Peyer's patch (tissue), 4 donors: ENCODE results near the gene PTN.

Source experiments
- POLR2A ChIP-seq, 2 donors: fragments of 450-650 bp; IDR thresholded peaks; one replicate each; pipeline ENCODE4 v1.5.1; 2017; ENCODE audit warnings: antibody characterized with exemption in 2 of 2, mild to moderate bottlenecking in 2 of 2, moderate library complexity in 2 of 2
- TF ChIP-seq, protein P1 (sequence below), 6 experiments: fragments of 450-650 bp in 4 of 6; fragments of 200-600 bp in 2 of 6; sonication (generic) in 1 of 6; IDR thresholded peaks; one replicate each; pipeline ENCODE4 v1.5.1; 2017 to 2019; ENCODE audit warnings: antibody characterized with exemption in 6 of 6, mild to moderate bottlenecking in 3 of 6, moderate library complexity in 1 of 6

DNA sequence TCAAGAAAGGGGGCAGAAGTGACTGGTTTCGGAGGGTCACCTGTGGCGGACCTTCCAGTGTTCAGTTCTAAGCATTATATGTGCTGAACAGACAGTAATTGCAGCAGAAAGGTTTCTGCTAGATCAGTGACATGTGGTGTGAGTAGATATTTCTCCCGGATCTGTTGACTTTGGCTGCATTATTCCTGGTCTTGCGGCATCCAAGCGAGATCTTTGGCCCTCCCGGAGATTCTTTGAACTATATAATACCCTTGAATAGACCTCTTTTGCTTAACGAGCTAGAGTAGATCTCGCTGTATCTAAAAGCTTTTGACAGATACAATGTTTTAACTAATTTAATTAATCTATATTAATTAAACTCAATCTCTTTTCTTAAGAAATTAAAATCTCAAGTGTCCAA, 99.8 kb downstream of the PTN start:
- TF ChIP-seq, protein P1, sequence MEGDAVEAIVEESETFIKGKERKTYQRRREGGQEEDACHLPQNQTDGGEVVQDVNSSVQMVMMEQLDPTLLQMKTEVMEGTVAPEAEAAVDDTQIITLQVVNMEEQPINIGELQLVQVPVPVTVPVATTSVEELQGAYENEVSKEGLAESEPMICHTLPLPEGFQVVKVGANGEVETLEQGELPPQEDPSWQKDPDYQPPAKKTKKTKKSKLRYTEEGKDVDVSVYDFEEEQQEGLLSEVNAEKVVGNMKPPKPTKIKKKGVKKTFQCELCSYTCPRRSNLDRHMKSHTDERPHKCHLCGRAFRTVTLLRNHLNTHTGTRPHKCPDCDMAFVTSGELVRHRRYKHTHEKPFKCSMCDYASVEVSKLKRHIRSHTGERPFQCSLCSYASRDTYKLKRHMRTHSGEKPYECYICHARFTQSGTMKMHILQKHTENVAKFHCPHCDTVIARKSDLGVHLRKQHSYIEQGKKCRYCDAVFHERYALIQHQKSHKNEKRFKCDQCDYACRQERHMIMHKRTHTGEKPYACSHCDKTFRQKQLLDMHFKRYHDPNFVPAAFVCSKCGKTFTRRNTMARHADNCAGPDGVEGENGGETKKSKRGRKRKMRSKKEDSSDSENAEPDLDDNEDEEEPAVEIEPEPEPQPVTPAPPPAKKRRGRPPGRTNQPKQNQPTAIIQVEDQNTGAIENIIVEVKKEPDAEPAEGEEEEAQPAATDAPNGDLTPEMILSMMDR (IDR thresholded peaks at IDR 0.05): no peak
- TF ChIP-seq POLR2A (IDR thresholded peaks at IDR 0.05): no peak
